PFSK-1 (cell line): ENCODE results near the gene RGL2.

ENCODE experiments used
- FOXP2 ChIP-seq: optimal IDR thresholded peaks from 2 replicates; pipeline ENCODE3; 2011; ENCODE audit warnings: borderline replicate concordance, control low read depth, inconsistent platforms; ENCODE audit not compliant: insufficient read depth; ENCODE audit errors: extremely low read length, extremely low read depth
- POLR2AphosphoS5 ChIP-seq: IDR thresholded peaks from 2 replicates; pipeline ENCODE4 v1.6.1; 2012; ENCODE audit warnings: low read depth, mild to moderate bottlenecking, control low read depth, low read length, moderate library complexity
- REST ChIP-seq, 2 experiments: IDR thresholded peaks; 2 replicates each; pipeline versions ENCODE4 v1.6.1 to v1.8.0; 2011 to 2012; ENCODE audit warnings: low read depth in 2 of 2, low read length in 2 of 2, control low read depth in 1 of 2, inconsistent platforms in 1 of 2, mild to moderate bottlenecking in 1 of 2, moderate library complexity in 1 of 2; ENCODE audit not compliant: insufficient read depth in 1 of 2
- SIN3A ChIP-seq: IDR thresholded peaks from 2 replicates; pipeline ENCODE4 v1.6.1; 2012; ENCODE audit warnings: mild to moderate bottlenecking, low read length, moderate library complexity, borderline replicate concordance; ENCODE audit not compliant: insufficient read depth
- TAF1 ChIP-seq: IDR thresholded peaks from 2 replicates; pipeline ENCODE4 v1.6.1; 2012; ENCODE audit warnings: low read length, control low read depth, borderline replicate concordance; ENCODE audit not compliant: insufficient read depth

Gene RGL2

GRCh38 chr6:33252759-33253158, 46.0 kb downstream of the RGL2 start:
- no peak for TF ChIP-seq POLR2AphosphoS5
- TF ChIP-seq FOXP2, result no peak
- no peak for TF ChIP-seq TAF1
- no peak for TF ChIP-seq REST (IDR thresholded peaks at IDR 0.05; ENCODE audit: insufficient read depth in 1 of 2, low read depth in 2 of 2, low read length in 2 of 2)
- no peak for TF ChIP-seq SIN3A

- TF ChIP-seq SIN3A, result no peak
- TF ChIP-seq POLR2AphosphoS5, result no peak
- TF ChIP-seq FOXP2, result no peak
- TF ChIP-seq TAF1, result no peak
- no peak for TF ChIP-seq REST (IDR thresholded peaks at IDR 0.05; ENCODE audit: insufficient read depth in 1 of 2, low read depth in 2 of 2, low read length in 2 of 2)
Measured at GRCh38 chr6:33251395-33252012, 47.2 kb downstream of the RGL2 start.

GRCh38 chr6:33250731-33251130, 48.0 kb downstream of the RGL2 start:
- TF ChIP-seq REST (IDR thresholded peaks at IDR 0.05; ENCODE audit: insufficient read depth in 1 of 2, low read depth in 2 of 2, low read length in 2 of 2), result no peak
- TF ChIP-seq SIN3A, result no peak
- no peak for TF ChIP-seq TAF1
- TF ChIP-seq FOXP2, result no peak
- TF ChIP-seq POLR2AphosphoS5, result no peak

- no peak for TF ChIP-seq TAF1
- TF ChIP-seq REST (IDR thresholded peaks at IDR 0.05; ENCODE audit: insufficient read depth in 1 of 2, low read depth in 2 of 2, low read length in 2 of 2), result no peak
- TF ChIP-seq FOXP2, result no peak
- no peak for TF ChIP-seq POLR2AphosphoS5
- no peak for TF ChIP-seq SIN3A
Measured at GRCh38 chr6:33249732-33250630, 48.8 kb downstream of the RGL2 start.
